8988T (cell line): ENCODE measurements around the gene FBXO10.
"Not testable (repeated sequence)": the region's sequence is repeated elsewhere in the genome, so short reads cannot be mapped to it uniquely, and the experiment has no call there.

Source experiments
- DNase-seq: peaks from one replicate; pipeline ENCODE4 v3.0.0; 2011

FBXO10 gene

GRCh38 chr9:37476930-37477329, 99.2 kb downstream of the FBXO10 start:
- no peak for DNase-seq

DNA sequence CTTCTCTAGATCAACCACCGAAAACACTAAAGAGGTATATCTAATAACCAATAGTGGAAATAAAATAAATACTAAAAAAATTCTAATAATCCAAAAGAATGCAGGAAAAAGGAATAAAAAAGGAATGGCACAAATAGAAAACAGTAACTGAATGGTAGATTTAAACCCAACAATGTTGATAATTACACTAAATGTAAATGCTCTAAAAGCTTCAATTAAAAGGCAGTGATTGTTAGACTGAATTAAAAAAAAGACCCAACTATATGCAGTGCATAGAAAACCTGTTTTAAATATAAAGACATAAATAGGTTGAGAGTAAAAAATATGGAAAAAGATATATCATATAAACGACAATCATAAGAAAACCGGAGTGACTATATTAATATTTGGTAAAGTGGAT, 101.7 kb downstream of the FBXO10 start:
- DNase-seq, result no peak

- not testable (repeated sequence) for DNase-seq
Observed at GRCh38 chr9:37473982-37474381, 102.2 kb downstream of the FBXO10 start.

- DNase-seq, result peak; percentile 31
Observed at GRCh38 chr9:37471942-37472684, 104.1 kb downstream of the FBXO10 start.

DNA sequence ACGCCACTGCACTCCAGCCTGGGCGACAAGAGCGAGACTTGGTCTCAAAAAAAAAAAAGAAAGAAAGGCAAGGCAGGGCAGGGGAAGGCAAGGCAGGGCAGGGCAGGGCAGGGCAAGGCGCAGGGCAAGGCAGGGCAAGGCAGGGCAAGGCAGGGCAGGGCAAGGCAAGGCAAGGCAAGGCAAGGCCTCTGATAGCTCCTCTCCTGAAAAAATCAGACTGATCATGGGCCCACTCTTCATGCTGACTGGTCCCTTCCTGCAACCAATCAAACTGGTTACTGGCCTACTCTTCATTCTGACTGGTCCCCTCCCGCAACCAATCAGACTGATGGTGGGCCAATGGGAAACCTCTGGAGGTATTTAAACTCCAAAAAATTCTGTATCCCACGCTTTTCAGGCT, 107.6 kb downstream of the FBXO10 start:
- no peak for DNase-seq

- not testable (repeated sequence) for DNase-seq
Observed at GRCh38 chr9:37467530-37467929, 108.7 kb downstream of the FBXO10 start.

DNA sequence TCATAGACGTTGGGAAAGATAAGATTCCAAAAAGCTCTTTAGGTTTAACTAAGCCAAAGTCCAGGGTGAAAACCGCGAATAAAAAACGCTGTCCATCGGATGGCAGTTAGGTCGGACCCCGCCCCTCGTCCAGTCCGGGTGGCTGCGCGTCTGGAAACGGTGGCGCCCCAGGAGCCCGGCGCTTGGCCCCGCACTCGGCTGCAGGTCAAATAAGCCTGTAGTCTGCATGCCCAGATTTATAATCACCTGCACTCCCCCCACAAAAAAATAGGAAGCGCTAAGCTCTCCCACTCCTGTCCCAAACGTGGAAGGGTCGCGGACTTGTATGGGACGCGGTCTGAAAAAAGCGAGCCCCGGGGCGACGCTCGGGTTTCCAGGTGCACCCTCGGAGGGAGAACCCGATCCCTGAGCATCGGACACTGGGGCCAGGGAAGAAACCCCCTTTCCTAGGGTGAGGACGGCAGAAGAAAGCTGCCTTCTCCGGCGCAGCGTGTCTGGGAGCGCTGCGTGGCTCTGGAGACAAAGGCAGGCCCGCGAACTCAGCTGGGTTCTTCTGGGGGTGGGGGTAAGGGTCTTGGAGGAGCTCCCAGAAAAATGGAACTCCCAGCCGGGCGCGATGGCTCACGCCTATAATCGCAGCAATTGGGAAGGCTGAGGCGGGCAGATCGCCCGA, 110.0 kb downstream of the FBXO10 start:
- DNase-seq, result no peak

GRCh38 chr9:37465249-37466036, 110.7 kb downstream of the FBXO10 start, which contains the start of gene ZBTB5:
TSS of gene ZBTB5 (minus strand) at chr9:37465450. CDS start at chr9:37442551, 22,899 bp downstream.
- DNase-seq, result peak; percentile 73

DNA sequence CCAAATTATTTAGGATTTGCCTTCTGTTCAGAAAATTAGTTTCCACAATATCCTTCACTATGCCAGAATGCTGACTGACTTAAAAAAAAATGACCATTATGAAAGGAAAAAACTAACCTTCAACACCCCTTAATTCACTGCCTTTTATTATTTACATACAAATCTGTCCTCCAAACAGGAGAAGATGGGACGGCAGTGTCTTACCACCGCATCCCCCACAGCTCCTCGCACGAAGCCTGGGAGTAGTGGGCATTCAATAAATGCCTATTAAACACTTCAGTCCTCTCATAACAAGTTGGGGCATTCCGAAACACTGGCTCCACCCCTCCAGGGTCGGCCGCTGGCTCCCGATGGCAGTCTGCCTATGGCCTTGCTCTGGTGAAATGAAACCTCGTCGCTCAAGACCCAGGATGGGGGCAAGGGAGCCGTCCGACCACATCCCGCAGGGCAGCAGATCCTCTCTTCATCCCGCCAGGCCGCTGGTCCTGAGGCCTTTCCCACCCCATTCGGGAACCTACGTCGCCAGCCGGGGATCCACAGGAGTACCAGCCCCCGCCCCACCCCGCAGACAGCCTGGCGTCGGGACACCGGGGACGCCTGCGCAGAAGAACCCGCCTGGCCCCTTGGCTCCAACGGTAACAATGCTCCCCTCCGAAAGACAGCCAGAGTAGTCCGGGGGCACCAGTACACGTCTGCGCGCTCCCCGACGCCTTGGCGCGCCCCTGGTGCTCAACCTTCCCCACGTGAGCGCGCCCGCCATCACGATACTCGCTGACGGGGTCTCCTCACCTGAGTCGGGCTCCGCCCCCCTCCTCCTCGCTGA, 111.5 kb downstream of the FBXO10 start:
- peak; percentile 31 for DNase-seq

- no peak for DNase-seq
Observed at GRCh38 chr9:37464006-37464405, 112.2 kb downstream of the FBXO10 start.
